HPDE6-E6E7 (cell line): ENCODE measurements around the gene XRCC4.

Experiments
- DNase-seq: peaks from one replicate; pipeline ENCODE4 v3.0.0; 2011; ENCODE audit warnings: missing footprints; ENCODE audit errors: extremely low spot score

Gene XRCC4

DNA sequence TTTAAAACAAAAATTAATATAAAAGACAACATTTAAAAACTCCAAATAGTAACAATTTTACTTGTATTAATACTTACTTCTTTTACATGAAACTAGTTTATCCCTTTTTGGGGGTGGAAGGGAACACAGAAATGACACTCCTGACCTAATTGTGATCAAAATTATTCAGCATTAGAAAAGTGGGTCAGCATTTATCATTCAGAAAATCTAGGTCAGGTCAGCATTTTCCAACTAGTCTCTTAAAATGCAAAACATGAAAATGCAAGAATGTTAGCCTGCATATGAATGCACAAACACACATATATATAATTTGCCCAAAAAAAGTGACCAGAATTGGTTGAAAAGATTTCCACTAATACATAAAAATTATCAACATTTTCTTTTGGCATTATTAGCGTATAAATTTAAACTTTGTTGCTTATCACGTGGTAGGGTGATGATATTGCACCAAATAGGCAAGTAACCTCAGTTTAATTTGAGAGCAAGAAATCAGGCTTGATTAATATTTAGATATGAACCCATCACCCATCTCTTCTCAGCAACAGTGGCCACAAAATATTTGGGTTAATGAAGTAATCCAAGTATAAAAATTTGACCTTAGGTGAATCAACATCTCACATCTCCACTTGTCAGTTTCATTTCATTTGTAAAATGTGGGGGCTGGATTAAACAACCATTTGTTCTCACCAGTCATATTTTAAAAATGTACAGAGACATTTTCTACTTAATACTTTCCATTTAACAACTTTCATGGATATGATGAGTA is 5.9 kb upstream of the XRCC4 start:
- no peak for DNase-seq

DNA sequence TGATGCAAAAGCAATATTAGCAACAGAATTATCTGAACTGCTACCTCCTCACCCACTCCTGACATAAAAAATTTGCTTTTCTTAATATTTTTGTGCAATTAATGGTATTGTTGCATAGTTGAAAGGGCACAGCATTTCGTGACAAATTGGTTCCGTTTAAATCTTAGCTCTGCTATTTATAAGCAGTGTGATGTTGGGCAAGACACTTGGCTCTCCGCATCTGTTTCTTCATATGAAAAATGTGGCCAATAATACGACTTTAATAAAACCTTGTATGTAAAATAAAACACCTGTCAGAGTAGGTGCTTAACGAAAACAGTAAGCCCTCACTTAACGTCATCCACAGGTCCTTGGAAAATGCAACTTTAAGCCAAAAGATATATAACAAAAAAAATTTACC is 4.4 kb upstream of the XRCC4 start:
- no peak for DNase-seq

DNA sequence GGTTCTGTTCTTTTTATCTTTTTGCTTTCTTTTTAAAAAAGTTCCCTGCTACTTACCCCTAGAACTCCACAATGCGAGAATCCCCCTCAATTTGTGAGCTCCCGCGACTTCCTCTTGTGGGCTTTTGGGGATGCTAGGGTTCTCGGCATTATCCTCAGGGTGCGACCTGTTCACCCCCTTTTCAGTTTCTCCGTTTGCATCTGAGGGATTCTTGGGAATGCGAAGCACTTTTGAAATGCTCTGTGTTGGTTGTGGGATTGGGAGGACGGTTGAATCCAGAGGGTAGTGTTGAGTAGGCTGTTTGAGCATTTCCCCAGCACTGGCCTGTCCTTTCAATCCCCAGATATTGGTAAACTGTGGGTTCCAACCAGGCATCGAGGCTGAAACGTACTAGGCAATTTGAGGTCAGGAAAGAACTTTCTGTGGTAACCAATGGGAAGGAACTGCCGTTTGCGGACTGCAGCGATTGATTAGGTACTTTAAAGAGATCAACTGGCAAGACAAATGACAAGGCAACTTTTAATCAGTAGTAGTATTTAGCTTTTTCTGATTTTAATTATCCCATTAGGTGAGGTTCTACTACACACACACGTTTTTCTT is 415 bp downstream of the XRCC4 start:
- peak; percentile 3 for DNase-seq

DNA sequence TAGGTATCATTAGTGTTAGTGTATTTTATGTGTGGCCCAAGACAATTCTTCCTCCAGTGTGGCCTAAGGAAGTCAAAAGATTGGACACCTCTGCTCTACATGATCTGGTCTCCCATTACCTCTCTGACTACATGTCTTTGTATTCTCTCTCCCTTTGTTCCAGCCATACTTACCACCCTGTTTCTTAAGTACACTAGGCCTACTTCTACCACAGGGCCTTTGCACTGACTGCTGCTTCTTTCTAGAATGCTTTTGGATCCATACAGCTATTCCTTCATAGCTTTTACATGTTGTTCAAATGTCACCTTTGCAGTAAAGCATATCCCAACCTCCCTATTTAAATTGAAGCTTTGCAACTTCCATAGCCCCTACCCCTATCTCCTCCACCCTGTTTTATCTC is 5.4 kb downstream of the XRCC4 start:
- DNase-seq: no peak

DNA sequence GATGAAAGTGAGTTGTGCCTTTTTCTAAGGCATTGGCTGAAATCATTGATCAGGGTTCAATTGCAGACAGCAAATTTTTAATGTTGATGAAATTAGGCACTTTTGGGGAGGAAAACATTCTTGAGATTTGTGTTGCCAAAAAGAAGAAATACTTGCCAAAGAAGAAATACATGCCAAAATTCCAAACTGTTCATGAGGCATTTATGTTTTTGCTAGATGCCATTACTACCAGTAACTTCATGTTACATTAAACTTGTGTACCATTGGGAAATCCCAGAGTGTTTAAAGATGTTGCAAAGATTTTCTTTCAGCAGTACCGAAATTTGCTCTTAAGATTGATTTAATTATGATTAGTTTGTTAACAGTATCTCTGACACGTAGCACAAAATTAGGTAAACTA is 7.0 kb downstream of the XRCC4 start:
- no peak for DNase-seq

DNA sequence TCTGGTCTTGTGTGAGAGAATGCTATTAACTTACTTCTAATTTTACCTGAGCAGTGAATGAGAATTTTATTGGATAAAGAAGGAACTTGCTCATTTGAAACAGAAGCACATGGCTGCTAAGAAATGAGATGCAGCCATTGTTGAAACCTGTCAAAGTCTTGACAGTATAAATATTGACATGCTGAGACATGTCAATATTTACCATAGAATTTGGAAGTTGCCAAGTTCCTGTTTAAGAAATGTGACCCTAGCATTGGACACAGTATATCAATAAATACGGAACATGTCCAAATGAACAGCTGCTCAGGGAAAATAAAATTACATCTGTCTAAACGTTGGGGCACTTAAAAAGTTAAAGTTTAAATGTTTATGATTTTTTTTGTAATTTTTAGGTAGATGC is 7.8 kb downstream of the XRCC4 start:
- DNase-seq: no peak

DNA sequence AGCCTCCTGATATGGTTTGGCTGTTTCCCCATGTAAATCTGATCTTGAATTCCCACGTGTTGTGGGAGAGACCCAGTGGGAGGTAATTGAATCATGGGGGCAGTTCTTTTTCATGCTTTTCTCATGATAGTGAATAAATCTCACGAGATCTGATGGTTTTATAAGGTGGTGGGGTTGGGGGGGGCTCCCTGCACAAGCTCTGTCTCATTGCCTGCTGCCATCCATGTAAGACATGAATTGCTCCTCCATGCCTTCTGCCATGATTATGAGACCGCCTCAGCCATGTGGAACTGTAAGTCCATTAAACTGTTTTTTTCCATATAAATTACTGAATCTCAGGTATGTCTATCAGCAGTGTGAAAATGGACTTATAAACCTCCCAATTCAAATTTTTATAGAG is 12.8 kb downstream of the XRCC4 start:
- no peak for DNase-seq

DNA sequence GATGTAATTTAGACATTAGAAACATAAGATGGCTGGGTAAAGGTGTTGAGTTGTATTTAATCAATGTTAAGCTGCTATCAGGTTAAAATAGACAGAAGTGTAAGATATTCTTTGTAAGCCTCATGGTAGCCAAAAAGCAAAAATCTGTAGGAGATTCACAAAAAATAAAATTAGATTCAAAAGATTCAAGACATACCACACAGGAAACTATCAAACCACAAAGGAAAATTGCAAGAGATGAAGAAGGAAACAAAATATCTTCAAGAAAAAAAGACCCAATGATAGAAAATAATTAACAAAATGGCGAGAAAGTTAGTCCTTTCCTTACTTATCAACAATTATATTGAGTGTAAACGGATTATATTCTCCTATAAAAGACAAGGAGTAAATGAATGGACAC is 15.3 kb downstream of the XRCC4 start:
- no peak for DNase-seq

DNA sequence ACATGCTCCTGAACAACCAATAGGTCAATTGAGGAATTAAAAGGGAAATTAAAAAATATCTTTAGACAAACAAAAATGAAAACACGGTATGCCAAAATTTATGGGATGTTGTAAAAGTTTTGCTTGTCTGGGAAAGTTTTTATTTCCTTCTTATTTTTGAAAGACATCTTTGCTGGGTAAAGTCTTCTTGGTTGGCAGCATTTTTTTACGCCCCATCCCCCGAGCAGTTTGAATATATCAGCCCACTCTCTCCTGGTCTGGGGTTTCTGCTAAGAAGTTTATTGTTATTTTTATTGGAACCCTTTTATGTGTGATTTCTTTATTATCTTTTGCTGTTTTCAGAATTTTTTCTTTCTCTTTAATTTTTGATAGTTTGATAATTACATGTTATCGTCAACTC is 16.3 kb downstream of the XRCC4 start:
- DNase-seq: no peak

DNA sequence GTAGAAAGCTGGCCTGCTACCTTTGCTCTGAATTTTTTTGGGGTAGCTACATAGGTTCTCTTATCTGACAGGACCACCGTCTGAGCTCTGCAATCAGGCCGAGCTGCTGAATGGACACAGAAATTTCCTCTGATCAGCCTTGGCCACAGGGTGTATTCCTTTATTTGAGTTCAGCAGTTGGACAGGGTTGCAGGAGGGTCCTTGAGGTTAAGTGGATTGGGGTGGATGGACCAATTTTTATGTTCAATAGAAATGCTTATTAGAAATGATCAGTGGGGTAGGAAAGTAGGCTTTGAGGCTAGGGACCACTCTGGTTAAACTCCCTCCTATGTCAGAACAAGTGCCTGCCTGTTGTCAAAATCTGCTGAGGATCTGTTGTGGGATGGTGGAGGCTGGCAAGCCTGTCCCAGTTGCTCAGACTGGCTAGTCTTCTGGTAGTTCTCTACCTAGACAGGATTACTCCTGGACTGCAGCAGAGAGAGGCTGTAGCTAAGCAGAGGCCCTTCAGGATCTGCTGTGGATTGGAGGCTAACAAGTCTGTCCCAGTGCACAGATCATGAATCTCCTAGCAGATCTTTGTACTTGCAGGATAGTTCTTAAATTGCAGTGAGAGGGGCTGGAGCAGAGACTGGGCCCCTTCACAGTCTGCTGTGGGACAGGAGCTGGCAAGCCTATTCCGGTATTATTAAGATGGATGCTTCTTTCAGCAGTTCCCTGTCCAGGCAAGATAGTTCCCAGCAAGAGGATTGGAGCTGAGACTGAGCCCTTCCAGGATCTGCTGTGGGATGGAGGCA is 18.0 kb downstream of the XRCC4 start:
- DNase-seq: peak; percentile 6

DNA sequence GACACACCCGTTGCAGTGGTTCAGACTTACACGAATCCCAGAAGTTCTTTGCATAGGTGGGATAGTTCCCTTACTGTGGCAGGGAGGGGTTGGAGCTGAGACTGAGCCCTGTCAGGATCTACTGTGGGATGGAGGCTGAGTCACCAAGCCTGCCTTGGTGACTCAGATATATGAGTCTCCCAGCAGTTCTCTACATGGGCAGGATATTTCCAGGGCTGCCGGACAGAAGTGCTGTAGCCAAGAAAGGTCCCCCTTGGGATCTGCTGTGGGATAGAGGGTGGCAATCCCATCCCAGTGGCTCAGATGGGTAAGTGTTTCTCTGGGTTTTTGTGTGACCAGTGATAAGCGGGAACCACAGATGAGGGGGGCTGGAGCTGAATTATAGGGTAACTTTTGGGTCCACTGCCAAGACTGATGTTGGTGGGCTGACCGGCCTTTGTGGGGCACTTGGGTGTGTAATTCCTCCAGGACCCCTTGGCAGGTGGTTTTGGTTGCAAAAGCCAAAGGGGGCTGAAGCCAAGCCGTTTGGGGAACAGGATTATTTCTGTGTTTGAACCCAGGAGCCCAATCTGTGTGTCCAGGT is 18.7 kb downstream of the XRCC4 start:
- peak; percentile 87 for DNase-seq

DNA sequence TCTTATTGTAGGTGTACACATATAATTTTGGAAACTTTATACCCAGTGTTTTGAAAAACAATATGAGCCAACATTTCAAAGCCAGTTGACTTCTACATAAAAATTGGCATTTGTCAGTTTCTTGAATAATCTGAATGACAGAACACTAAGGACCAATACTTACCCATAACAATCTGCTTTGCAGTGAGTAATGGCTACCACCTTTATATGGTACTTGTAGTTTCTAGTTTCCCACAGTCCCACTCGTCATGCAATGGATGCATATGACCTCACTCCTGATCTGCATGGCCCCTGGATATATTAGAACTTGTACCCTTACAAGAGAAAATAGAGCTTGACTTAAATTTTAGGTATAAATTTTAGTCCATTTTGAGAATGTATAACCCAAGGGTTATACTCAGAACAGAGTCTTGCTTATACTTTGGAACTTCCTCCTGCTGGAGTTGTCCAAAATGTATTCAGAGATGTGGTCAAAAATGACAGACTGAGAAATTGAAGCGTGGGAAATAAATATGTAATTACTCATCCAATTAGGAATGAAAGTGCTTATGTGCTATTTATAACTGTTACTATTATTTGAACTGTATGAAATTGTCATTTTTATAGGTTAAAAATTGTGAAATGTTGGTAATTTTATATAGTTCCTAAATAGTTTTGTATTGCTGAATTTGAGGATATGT is 19.5 kb downstream of the XRCC4 start:
- no peak for DNase-seq

DNA sequence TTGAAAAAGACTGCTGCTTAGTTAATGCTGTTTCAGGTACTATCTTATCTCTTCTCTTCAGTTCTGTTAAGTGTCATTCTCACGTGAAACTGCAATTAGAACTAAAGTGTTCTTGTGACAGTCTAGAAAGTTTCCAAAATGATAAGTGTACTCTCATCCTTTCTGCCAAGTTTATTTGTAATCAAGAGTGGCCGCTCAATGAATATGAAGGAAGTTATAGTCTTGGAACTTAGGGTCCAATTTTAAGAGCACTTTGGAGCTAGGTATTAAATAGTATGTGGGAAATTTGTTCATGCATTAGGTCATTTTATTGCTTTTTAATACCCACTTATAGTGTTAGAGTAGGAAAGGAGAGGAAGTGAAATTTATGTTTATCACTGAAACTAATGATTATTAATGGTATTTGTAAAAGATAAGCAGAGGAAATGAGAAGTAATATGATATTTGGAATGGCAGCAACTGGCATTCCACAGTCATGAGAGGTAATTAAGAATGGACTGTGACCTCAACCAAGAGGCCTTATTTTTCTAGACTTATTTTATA is 20.4 kb downstream of the XRCC4 start:
- DNase-seq: no peak

DNA sequence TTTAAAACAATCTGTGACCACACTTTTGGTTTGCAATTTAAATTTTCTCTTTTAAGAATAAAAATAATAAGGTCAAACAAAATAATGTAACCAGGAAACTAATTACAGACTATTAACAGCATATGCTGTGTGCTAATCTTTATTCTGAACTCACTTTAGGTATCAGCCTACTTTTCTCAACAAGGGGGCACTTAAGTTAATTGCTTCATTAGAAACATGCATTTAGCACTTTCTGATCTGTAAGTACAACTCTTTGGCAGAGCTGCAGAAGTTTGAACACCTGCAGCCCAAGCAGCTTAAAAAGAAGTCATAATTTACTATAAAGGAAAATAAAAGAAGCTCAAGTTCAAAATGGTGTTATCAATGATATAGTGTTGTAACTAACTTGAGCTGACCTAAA is 21.7 kb downstream of the XRCC4 start:
- no peak for DNase-seq

DNA sequence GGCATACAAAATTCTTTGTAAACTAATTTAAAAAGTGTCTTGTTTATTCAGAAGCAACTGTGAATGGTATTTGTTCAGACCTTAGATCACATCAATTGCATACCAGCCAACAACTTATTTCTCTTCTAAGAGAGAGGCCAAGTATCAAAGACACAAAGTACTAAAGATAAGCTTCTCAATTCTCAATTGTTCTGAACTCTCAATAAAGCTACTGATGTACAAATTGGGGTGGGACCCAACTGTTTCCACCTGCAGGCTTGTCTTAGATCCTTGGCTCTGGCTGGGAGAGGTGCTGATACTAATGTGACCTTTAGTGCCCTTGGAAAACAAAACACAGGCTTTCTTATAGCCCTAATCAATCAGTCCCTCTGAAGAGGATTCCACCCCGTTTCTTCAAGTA is 22.1 kb downstream of the XRCC4 start:
- no peak for DNase-seq

DNA sequence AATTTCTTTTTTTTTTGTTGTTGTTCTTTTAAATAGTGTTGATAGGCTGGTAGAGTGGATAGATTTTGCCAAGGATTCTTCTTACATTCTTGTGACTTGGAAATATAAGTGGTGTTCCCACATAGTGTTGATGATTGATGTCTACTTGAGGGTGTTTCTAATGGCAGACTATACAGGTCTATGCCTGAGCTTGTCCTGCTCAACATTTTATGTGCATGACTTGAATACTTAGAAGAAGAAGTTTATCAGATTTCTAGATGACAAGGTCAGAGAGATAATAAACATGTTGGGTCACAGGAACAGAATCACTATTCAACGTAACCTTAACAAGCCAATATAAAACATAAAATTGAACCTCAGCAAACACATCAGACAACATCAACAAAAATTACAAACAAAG is 24.2 kb downstream of the XRCC4 start:
- DNase-seq: peak; percentile 12

DNA sequence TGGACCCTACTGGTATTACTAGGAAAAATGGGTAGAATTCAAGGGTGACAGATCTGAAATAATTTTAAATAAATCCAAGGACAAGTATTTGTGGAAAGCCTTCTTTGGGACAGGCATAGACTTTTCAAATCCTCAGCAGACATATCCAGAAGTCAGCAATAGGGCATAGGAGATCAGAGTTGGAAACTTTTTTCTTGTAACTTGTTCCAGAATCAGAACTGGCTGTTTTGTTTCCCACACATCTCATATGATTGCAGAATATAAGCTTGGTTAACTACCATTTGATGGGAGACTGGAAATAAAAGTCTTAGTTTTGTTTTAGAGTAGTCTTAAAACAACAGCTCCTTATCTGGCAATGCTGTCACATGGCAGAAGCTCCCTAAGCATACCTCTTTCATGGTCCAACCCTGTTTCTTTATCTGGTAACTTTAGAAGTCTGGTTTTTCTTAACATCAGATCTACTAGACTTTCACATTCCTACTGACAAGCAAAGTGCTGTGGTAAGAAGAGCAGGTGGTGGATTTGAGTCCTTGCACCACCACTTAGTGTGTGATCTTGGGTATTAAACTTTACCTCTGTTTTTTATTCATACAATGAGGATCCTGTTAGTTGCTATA is 25.1 kb downstream of the XRCC4 start:
- no peak for DNase-seq

DNA sequence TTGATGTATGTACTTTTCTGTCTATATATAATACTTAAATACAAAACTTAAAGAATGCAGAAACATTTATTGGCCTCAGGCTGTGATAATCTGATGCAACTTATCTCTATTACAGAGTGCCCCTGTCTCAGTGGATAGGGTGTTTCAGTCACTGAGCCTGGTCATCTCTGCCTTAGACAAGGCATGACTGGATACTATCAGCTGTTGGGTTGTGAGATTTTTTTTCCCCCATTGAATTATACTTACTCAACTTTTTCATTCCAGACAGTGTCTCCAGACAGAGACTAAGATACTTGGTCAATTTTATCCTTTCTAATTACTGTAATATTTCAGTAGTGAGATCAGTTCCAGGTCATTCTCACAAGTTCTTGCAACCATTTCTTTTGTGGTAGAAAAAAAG is 26.7 kb downstream of the XRCC4 start:
- DNase-seq: no peak

DNA sequence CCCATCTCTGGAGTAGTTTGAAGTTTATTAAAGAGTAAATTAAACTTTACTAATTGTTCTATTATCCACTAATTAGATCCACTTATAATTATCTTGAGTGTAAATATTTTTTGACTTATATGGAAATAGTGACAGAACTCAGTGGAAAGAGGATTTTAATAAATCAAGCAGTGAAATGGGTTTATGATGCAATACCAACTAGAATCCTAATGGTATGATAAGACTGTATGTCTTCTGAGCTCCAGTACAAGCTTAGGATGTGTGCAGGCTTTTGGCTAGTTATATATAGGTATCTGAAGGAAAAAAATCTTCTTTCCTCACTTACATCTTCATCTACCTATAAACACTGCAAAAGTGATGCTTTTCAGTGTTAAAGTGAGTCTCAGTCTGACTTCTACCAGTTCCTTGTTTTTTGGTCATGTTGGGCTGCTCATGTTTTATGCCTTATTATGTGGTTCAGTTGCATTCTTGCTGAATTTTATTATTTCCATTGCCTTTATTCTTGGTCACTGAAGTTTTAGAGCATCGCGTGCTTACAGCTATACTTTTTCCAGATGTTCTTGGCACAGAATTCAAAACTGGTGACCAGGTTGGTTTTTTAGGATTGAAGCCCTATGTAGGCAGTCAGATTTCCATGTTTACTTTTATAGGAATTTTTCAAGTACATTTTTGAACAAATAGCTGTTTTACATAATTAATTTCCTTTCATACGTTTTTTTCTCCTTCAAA is 30.5 kb downstream of the XRCC4 start:
- no peak for DNase-seq

DNA sequence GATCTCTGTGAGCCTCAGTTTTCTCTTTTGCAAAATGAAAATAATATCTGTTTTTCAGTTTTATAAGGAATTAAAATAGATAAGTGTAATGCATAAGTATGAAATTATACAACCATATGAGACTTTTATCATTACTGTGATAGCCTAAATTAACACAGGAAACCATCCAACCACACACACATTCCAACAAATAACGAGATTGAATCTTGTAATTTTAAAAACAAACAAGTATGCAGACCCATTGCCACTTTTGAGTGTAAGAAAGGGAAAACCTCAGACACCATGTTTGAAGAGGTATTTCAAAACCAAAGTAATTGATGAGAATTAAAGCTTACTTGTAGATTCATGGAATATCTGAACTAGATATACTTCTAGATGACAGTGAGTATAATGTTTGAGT is 32.0 kb downstream of the XRCC4 start:
- no peak for DNase-seq

DNA sequence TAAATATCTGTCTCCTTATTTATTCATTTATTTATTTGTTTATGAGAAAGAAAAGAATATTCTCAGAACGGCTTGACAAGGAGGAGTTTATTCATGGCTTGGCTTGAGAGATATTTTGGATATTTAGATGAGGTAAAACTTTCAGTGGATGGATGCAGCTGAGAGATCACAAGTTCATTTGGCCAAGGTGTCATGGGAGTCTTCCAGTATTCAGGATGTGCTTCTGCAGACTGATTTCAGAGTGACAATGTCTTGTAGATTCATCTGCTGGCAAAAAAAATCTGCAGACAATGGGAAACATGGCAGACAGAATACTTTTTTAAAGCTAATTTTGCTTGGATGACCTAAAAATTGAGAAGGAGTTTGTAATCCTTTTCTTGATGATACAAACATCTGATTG is 38.5 kb downstream of the XRCC4 start:
- DNase-seq: no peak
